Ovary (tissue), 3 donors: ENCODE results near the gene OR8D4.

ENCODE experiments used
- EP300 ChIP-seq: sonication (generic); formaldehyde crosslinking; IDR thresholded peaks from one replicate; pipeline ENCODE4 v1.6.1; 2017; ENCODE audit warnings: antibody characterized with exemption
- POLR2A ChIP-seq: fragments of 450-650 bp; IDR thresholded peaks from one replicate; pipeline ENCODE4 v1.6.1; 2017; ENCODE audit warnings: antibody characterized with exemption, mild to moderate bottlenecking, moderate library complexity
- TF ChIP-seq, protein P1 (sequence below), 3 donors: fragments of 450-650 bp in 2 of 3; fragments of 200-600 bp in 1 of 3; IDR thresholded peaks; one replicate each; pipeline versions ENCODE4 v1.5.1 to v1.8.0; 2016 to 2022; ENCODE audit warnings: antibody characterized with exemption in 3 of 3, mild to moderate bottlenecking in 1 of 3
- donor health status: DM: no; HTN: no; CAD: no.

DNA sequence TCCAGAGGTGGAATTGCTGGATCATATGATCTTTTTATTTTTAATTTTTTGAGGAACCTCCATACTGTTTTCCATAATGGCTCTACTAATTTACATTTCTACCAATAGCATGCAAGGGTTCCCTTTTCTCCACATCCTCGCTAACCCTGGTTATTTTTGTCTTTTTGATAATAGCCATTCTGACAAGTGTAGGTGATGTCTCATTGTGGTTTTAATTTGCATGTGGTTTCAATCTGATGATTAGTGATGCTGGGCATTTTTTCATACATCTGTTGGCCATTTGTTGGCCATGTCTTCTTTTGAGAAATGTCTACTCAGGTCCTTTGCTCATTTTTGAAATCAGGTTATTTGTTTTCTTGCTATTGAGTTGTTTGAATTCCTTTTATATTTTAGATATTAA, 22.1 kb downstream of the OR8D4 start:
- TF ChIP-seq, protein P1, sequence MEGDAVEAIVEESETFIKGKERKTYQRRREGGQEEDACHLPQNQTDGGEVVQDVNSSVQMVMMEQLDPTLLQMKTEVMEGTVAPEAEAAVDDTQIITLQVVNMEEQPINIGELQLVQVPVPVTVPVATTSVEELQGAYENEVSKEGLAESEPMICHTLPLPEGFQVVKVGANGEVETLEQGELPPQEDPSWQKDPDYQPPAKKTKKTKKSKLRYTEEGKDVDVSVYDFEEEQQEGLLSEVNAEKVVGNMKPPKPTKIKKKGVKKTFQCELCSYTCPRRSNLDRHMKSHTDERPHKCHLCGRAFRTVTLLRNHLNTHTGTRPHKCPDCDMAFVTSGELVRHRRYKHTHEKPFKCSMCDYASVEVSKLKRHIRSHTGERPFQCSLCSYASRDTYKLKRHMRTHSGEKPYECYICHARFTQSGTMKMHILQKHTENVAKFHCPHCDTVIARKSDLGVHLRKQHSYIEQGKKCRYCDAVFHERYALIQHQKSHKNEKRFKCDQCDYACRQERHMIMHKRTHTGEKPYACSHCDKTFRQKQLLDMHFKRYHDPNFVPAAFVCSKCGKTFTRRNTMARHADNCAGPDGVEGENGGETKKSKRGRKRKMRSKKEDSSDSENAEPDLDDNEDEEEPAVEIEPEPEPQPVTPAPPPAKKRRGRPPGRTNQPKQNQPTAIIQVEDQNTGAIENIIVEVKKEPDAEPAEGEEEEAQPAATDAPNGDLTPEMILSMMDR (IDR thresholded peaks at IDR 0.05), result no peak
- TF ChIP-seq EP300 (no peak), POLR2A (no peak)
